Epidermal melanocyte (primary cell): ENCODE measurements around the gene ZNF394.

Experiments
- DNase-seq: peaks from one replicate; pipeline ENCODE4 v3.0.0; 2011; ENCODE audit warnings: low spot score; ENCODE audit not compliant: insufficient read length

ZNF394 gene

GRCh38 chr7:99452541-99452940, 47.5 kb downstream of the ZNF394 start:
- DNase-seq: no peak

- no peak for DNase-seq
These were observed 48.1 kb downstream of the ZNF394 start for GRCh38 chr7:99451936-99452335.

GRCh38 chr7:99449326-99449725, 50.8 kb downstream of the ZNF394 start:
- no peak for DNase-seq

GRCh38 chr7:99448855-99449254, 51.2 kb downstream of the ZNF394 start:
- no peak for DNase-seq

- no peak for DNase-seq
These were observed 52.1 kb downstream of the ZNF394 start for GRCh38 chr7:99447943-99448342.

GRCh38 chr7:99446096-99446495, 54.0 kb downstream of the ZNF394 start:
- no peak for DNase-seq
